Stimulated activated CD4-positive, alpha-beta T cell treated with anti-CD3 and anti-CD28 coated beads, Interleukin-12 subunit alpha, Interleukin-12 subunit beta, amount 100 ng/mL, for 4 hours (primary cell): ENCODE results near the gene SLC4A1.

Experiments
- DNase-seq: peaks from one replicate; pipeline ENCODE4 v3.0.0-alpha.2; 2020

The SLC4A1 gene

GRCh38 chr17:44283344-44284023, 15.5 kb upstream of the SLC4A1 start:
- DNase-seq: no peak

DNA sequence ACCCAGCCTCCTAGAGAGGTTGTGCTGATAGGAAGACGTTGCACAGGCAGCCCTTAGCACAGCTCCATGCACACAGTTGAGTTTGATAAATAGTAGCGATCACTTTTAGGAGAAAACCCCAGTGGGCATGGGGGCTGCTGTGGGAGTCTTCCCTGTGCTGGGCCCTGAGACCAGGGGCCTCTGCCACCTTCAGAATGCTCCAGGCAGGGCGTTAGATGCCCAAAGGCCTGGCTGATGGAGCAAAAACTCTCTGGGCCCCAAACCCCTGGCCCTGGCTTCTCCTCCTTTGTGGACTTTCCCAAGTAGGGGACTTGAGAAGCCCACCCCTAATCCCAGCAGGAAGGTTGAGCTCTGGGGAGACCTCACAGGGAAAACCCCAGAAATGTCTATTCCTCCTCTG, 14.3 kb upstream of the SLC4A1 start:
- DNase-seq: no peak

DNA sequence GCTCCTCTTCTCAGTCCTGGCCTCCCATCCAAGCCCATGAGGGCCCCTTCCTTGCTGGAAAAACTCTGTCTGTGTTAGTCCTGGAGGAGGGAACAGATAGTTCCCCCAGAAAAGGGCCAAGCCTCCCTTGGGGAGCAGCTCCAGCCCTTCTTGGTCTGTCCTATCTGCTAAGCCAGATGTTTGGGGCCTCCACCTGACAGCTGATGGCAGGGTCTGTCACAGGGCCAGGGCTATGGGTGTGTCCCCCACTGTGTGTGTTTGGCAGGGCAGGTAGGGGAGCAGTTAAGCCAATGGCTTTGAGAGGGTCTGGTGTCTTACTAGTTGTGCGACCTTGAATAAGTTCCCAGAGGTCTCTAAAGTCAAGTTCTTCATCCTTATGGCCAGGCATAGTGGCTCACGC, 13.6 kb upstream of the SLC4A1 start:
- DNase-seq: no peak

- DNase-seq: no peak
These were observed 12.5 kb upstream of the SLC4A1 start for GRCh38 chr17:44280392-44280937.

DNA sequence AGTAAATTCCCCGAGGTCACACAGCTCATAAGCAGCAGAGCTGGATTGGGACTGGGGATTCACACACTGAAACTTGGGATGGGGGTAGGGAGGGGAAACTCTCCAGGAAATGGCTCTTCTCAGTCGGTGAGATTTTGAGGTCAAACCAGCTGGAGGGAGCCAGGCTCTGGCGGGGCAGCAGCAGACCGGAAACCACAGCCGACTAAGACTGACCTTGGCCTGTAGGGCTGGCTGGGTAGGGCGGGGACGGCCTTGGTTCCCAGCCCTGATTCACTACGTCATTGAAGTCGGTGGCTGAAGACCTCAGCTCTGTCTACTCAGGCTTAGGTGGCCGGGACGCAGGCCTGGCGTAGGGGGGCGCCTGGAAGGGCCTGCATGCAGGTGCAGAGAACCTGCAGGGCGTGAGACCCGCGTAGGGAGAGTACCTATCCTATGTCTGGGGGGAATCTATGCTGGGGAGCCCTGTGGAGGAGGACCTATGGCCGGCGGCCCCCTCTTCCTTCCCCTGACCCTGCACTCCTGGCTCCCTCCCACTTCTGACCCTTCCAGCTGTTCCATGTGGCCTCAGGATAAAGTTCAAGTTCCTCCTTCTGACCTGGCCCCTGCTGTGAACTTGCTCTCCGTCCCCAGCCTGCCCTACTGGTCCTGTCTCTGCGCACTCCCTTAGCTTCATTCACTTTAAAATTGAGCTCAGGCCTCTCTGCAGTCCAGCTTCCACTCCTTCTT, 11.9 kb upstream of the SLC4A1 start:
- DNase-seq: no peak

- DNase-seq: no peak
These were observed 11.4 kb upstream of the SLC4A1 start for GRCh38 chr17:44279346-44279665.

GRCh38 chr17:44277976-44278375, 10.0 kb upstream of the SLC4A1 start:
- no peak for DNase-seq

DNA sequence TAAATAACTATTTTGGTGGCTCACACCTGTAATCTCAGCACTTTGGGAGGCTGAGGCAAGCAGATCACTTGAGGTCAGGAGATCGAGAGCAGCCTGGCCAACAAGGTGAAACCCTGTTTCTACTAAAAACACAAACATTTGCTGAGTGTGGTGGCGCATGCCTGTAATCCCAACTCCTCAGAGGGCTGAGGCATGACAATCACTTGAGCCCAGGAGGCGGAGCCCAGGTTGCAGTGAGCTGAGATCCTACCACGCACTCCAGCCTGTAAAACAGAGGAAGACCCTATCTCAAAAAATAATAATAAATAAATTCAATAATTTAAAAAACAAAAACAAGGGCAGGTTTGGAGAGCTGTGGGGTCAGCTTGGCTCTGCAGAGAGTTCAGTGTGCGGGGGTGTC, 5.7 kb upstream of the SLC4A1 start:
- DNase-seq: no peak

GRCh38 chr17:44272954-44273353, 5.0 kb upstream of the SLC4A1 start:
- no peak for DNase-seq

GRCh38 chr17:44272321-44272951, 4.5 kb upstream of the SLC4A1 start:
- no peak for DNase-seq

- DNase-seq: no peak
These were observed 1.8 kb upstream of the SLC4A1 start for GRCh38 chr17:44269535-44270240.

DNA sequence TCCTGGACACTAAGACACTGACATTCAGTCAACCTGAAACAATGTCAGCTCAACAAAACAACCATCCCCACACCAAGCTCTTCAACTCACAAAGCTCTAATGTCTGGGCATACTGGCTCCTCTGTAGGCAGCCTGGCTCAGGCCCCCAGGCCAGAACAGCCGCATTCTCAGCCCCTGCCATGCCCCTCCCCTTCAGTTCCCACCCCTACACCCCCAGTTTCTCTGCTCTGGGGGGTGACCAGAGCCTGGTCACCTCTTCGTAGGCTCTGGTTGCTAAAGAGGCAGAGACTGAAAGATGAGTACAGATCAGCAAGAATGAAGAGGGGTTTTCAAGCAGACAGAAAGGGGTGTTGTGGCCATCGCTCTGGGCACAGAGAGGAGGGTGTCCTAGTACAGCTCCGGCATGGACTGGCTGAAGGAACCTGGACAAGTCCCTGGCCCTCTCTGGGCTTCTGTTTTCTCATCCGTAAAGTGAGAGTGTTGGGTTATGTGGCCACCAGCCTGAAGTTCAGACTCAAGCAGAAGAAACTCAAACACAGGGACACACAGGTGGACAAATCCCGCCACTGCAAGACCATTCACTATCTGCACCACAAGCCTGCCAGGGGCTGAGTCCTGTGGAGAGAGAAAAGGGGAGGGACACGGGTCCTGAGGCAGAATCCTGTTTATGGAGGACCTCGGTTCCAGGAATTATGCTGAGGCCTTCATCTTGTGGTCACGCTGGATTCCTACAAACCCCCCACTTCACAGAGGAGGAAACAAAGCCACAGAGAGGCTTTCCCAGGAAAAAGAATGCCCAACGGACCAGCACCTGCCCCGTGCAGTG, 987 bp upstream of the SLC4A1 start:
- no peak for DNase-seq

GRCh38 chr17:44267165-44267455, 825 bp downstream of the SLC4A1 start:
- DNase-seq: no peak

DNA sequence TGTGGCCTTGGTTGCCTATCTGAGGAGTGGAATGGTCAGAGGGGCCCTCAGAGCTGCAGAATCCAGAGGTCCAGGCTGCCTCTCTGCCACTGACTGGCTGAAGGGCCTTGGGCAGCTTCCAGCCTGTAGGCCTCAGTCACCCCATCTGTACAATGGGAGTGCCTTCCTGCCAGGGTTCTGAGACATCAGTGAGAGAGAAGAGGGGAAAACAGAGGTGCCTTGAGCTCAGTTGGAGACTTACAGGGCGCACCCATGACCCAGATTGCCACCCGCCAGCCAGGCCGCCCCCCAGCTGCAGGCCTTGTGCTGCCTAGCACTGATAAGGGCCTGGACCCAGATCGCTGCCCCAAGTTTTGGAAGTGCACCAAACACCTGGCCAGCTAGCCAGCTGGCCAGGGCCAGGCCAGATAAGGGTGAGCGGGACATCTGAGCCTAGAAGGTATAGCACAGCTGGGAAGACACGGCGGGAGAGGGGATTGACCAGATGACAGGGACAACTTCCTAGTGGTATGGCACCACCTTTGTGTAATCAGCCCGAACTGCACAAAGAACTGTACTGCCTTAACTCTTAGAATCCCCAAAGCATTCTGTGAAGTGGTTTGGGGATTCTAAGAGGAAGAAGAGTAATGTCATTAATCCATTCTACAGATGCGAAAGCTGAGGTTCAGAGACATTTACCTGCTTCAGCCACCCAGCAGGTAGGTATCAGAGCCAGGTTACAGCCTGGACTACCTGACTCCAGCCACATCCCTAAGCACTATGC, 1.4 kb downstream of the SLC4A1 start:
- DNase-seq: no peak

DNA sequence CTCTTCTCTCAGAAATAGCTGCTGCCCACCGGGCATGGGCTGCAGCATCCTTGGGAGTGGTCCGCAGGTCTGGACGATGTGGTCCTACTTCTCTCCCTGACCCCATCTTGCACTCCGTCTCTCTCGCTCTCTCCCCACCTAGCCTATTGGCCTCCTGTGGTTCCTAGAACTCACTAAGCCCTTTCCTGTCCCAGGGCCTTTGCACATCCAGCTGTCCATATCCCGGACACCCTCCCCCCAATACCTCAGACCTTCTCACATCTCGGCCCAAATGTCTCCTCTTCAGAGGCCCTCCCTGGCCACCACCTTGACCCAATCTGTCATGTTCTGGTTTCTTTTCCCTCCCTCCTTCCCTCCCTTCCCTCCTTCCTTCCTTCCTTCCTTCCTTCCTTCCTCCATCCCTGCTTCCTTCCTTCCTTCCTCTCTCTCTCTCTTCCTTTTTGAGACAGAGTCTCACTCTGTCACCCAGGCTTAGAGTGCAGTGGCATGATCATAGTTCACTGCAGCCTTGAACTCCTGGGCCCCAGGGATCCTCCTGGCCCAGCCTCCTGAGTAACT, 4.5 kb downstream of the SLC4A1 start:
- DNase-seq: no peak

DNA sequence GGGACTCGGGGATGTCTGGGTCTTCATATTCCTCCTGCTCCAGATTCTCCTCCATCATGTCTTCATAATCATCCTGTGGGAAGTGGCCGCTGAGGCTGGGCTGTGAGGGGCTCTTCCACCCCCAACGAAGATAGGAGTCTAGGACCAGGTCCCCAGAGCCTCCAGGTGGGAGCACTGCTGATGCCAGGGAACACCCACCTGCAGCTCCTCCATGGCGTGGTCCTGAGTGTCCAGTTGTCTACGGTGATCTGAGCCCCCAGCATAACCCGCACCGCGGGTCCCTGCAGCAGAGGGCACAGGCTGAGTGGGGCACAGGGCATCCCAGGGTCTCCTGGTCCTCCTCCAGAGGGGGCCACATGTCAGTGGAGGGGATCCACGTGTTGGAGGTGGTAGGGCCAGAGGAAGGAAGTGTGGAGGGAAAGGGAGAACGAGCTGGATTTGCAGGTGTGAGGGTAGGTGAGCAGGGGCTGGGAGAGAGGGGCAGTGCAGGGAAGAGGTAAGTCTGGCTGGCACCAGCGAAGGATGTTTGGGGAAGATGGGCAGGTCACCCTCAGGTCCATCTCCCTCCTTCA, 5.2 kb downstream of the SLC4A1 start:
- DNase-seq: no peak

- DNase-seq: no peak
These were observed 7.6 kb downstream of the SLC4A1 start for GRCh38 chr17:44260296-44260695.

DNA sequence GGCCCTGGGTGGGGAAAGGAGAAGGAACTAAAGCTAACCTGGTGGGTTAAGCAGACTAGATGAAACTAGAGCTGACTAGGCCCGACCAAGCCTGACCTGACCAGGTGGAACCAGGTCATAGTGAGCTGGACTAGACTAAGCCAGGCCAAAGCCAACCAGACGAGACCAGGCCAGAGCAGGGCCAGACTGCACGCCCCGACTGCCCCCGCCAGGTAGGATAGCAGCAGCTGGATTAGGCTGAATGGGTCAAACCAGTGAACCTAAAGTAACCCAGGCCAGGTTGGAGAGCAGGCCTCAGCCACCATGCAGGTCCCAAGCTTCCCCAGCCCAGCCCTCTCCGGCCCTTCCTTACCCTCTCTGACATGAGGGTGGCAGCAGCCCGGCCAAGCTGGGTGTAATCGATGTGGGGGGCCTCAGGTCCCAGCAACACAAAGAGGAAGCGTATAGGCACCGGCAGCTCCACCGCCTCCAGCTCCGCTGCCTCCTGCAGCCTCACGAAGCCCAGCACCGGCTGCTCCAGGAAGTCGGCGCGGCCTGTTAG, 9.1 kb downstream of the SLC4A1 start:
- DNase-seq: no peak

DNA sequence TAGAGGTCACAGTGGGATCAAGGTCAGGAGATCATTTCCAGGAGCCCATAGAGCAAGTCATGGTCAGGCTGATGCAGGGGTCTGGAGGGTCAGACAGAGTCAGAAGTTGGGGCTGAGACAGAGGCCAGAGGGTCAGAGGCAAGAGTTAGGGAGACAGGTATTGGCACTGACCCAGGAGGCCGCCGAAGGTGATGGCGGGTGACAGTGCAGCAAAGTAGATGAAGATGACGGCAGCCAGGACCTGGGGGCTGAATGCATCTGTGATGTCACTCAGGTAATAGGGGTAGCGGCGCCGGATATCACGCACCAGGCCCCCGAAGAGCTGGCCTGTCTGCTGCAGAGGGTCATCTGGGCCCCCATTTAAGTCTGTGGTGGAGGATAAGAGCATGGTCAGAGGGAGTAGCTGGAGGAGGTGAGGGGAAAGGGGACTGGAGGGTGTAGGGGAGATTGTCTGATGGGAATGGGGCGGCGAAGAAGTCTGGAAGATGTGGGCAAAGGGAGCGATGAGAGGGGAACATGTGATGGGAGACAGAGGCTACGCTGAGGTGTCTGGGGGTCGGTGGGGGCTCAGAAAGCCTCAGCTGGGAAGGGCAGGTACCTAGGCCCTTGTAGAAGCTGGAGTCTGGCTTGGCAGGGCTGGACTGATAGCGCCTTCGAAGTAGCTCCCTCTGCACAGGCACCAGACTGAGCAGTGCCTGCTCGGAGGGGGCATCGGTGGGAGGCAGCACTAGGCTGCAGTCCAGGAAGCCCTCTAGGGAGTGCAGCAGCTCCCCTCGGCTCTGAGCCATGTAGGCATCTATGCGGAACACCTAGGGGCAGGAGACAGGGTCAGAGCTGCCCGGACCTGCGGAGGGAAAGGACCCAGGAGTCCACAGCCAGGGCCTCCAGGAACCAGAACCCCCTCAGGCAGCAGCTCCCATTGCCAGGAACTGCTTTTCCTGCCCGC, 9.8 kb downstream of the SLC4A1 start:
- no peak for DNase-seq

GRCh38 chr17:44256671-44257070, 11.3 kb downstream of the SLC4A1 start:
- DNase-seq: no peak
